GM13976 (cell line): ENCODE results near the gene CHSY3.

Source experiments
- DNase-seq: peaks from one replicate; pipeline ENCODE4 v3.0.0; 2012; ENCODE audit warnings: low spot score
- CTCF ChIP-seq: IDR thresholded peaks from 2 replicates; pipeline ENCODE4 v1.5.1; 2012; ENCODE audit warnings: borderline replicate concordance, mild to moderate bottlenecking; ENCODE audit not compliant: insufficient read depth; ENCODE audit errors: extremely low read depth, missing control alignments, control extremely low read depth
- in situ Hi-C: fragments of 300-500 bp; cut with MboI; formaldehyde crosslinking; loops from one replicate; pipeline ENCODE4 v1.12.0; 2022; ENCODE audit warnings: low sequenced_read_pairs, mixed read lengths, inconsistent platforms; ENCODE audit not compliant: unreplicated experiment

CHSY3 gene

GRCh38 chr5:129904102-129904666 lies at the start of gene CHSY3:
Gene CHSY3, plus strand, starts transcription at chr5:129904465.
- TF ChIP-seq CTCF = no peak
- in situ Hi-C loops = no loop called here
- peak; percentile 40 for DNase-seq

GRCh38 chr5:129856325-129856724 lies 47.9 kb upstream of the CHSY3 start:
- DNase-seq = no peak
- in situ Hi-C loops = loop anchor here (10.0 kb wide), 1 partner anchor 82 kb away; no protein-coding TSS in a partner anchor
- no peak for TF ChIP-seq CTCF

GRCh38 chr5:129857116-129857515 lies 47.1 kb upstream of the CHSY3 start:
- no peak for DNase-seq
- in situ Hi-C loops = loop anchor here (10.0 kb wide), 1 partner anchor 82 kb away; no protein-coding TSS in a partner anchor
- TF ChIP-seq CTCF = no peak

- in situ Hi-C loops = loop anchor here (10.0 kb wide), 1 partner anchor 83 kb away; no protein-coding TSS in a partner anchor
- no peak for TF ChIP-seq CTCF
- DNase-seq = no peak
Measured at GRCh38 chr5:129858131-129858675, 46.1 kb upstream of the CHSY3 start.

GRCh38 chr5:129884322-129884721 lies 19.9 kb upstream of the CHSY3 start:
- in situ Hi-C loops = no loop called here
- no peak for TF ChIP-seq CTCF
- no peak for DNase-seq

- DNase-seq = no peak
- no peak for TF ChIP-seq CTCF
- in situ Hi-C loops = no loop called here
Measured at GRCh38 chr5:129899454-129899853, 4.8 kb upstream of the CHSY3 start.
